HEK293 (cell line): Measurements from ENCODE around the gene LSG1.

Experiments
- REST ChIP-seq: fragments of 450-650 bp; formaldehyde crosslinking; IDR thresholded peaks from 2 replicates; pipeline ENCODE4 v1.5.1; 2016; ENCODE audit warnings: missing biosample characterization, missing genetic modification characterization
- ZNF274 ChIP-seq, 2 experiments: fragments of 200-500 bp in 1 of 2; fragments of 450-650 bp in 1 of 2; sonication (Bioruptor generic) in 1 of 2; formaldehyde crosslinking in 1 of 2; IDR thresholded peaks; 2 replicates each; pipeline versions ENCODE4 v1.5.1 to v1.6.1; 2014 to 2016; ENCODE audit warnings: borderline replicate concordance in 1 of 2, inconsistent platforms in 1 of 2, low read length in 1 of 2, missing biosample characterization in 1 of 2, missing genetic modification characterization in 1 of 2
- ZNF416 ChIP-seq: fragments of 450-650 bp; formaldehyde crosslinking; IDR thresholded peaks from 2 replicates; pipeline ENCODE4 v1.5.1; 2016; ENCODE audit warnings: missing biosample characterization, missing genetic modification characterization
- ZNF776 ChIP-seq: fragments of 450-650 bp; formaldehyde crosslinking; IDR thresholded peaks from 2 replicates; pipeline ENCODE4 v1.5.0; 2017; ENCODE audit warnings: missing biosample characterization, missing genetic modification characterization, borderline replicate concordance

DNA sequence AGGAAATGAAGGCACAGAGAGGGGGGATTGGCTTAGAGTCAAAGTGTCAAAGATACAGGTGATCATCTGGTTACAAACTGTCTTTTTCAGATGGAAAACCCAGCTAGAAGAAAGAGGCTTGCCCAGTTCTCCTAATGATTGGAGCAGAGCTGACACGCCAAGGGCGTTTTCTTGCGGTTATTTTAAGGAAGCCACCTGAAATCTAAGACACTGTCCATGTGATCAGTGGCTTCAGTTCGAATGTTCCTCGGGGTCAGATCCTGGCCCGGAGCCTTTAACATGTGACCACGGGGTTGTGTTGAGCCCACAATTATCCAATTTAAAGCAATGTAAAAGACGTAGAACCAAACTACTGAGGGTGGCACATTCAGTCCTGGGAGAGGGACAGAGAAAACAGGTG is 33.2 kb upstream of the LSG1 start:
- TF ChIP-seq ZNF776 (tag by site-specific recombination) = no peak
- TF ChIP-seq ZNF416 (tag by site-specific recombination) = no peak
- no peak for TF ChIP-seq ZNF274 (IDR thresholded peaks at IDR 0.05; ENCODE audit: low read length)
- TF ChIP-seq ZNF274 (tag by site-specific recombination; IDR thresholded peaks at IDR 0.05; ENCODE audit: borderline replicate concordance) = no peak
- no peak for TF ChIP-seq REST (tag by site-specific recombination)
